Measurements from ENCODE around the gene SPANXC.
"Not testable (repeated sequence)": the region's sequence is repeated elsewhere in the genome, so short reads cannot be mapped to it uniquely, and the experiment has no call there.

Gene SPANXC, protein sequence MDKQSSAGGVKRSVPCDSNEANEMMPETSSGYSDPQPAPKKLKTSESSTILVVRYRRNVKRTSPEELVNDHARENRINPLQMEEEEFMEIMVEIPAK

DNA sequence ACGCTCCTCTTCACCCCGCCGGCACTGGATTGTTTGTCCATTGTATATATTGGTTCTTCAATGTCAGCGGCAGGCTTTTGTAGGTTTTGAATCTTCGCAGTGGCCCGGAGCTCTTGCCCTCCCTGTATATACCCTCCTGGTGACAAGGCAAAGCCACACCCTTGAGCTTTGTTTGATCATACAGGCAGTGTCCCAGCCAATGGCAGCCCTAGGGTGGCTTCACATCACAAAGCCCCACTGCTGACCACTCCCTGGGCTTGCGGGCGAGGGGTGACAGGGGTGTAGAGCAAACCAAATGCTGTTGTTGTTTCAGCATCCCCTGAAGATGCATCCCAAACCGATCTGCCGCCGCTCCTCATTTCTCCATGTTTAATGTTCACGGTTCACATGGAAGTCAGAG is at the start of gene SPANXC:
Gene SPANXC (minus strand): TSS at position 101 of the 400 bp plus-strand sequence. CDS start 60 bp downstream, at position 41.
- not testable (repeated sequence) for DNase-seq

GRCh38 chrX:141279476-141279875 is 37.2 kb upstream of the SPANXC start:
- no peak for DNase-seq

- peak in 1 of 2 donors; percentile 0 for DNase-seq
Observed at GRCh38 chrX:141278306-141278705, 36.0 kb upstream of the SPANXC start.

DNA sequence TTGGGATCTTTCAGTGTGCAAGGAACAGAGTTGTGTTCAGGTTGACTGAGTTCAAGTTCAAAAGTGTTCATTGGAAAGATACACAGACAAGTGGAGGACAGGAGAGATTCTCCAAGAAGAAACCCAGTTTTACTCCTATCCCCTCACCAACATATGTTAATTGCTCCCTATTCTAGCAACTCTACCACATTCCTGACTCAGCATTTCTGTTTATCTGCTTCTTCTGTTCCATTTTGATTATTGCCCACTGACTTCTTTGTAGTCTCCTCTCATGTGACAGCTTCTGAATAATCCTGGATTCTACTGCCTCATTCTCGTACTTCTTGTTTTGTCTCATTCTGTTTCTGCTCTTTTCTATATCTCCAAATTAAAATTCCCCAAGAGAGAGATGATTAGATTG is 15.8 kb upstream of the SPANXC start:
- no peak for DNase-seq

- DNase-seq, result no peak
Observed at GRCh38 chrX:141221611-141222010, 20.7 kb downstream of the SPANXC start.

DNA sequence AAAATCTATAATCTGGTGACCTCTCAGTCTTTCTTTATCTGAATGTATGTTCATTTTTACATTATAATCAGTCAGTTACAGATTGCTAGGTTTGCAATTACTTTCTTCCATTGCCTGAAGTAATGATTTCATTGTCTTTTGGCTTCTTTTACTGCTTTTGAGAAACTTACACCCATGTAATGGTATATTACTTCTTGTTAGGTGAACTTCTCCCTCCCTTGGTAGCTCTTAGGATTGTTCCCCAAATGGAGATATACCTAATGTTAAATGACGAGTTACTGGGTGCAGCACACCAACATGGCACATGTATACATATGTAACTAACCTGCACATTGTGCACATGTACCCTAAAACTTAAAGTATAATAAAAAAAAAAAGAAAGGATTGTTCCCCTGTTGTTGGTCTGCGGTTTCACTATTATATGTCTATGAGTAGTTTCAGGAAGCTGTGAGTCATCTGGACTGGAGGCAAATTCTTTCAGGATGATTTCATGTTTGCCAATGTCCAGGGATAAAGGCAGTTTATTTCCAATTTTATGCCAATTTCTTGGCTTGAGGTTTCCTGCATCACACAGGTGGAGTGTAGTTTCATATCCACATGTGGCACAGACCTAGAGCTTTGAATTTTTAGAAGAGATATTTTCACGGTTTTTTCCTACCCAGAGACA is 21.8 kb downstream of the SPANXC start:
- DNase-seq, result no peak

DNA sequence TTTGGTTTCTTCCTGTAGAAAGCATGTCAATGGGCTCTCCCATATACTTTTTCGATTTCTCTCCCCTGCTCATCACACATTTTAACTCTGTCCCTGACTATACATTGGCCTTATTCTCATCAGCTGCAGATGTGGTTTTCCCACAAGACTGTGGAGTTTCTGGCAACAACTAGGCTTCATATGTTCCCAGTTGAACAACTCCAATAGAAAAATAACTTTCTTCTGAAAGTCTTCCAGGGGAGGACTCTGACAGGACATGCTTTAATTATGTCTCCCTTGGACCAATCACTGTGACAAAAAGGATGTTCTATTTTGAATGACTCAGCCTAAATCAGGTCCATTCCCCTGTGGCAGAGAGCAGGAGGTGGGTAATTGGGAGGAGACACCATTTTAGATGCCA is 28.1 kb downstream of the SPANXC start:
- DNase-seq, result no peak

DNA sequence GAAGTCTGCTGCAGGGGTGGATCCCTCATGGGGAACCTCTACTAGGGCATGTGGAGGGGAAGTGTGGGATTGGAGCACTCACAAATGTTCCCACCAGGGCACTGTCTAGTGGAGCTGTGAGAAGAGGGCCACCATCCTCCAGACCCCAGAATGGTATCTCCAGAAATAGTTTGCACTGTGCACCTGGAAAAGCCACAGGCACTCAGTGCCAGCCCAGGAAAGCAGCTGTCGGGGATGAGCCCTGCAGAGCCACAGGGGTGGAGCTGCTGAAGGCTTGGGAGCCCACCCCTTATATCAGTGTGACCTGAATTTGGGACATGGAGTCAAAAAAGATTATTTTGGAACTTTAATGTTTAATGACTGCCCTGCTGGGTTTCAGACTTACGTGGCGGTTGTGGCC is 40.4 kb downstream of the SPANXC start:
- DNase-seq, result no peak
